GM12865 (cell line): ENCODE data around the gene TTLL7.

Experiments used
- DNase-seq: peaks from one replicate; pipeline ENCODE4 v3.0.0; 2010; ENCODE audit warnings: low read depth
- H3K4me3 ChIP-seq: 2 replicates; pipeline ENCODE4 v1.5.1; 2011; ENCODE audit warnings: mild to moderate bottlenecking, low read depth, low read length, control low read depth
- TF ChIP-seq, protein P1 (sequence below): IDR thresholded peaks from 2 replicates; pipeline ENCODE4 v1.5.1; 2011; ENCODE audit warnings: low read length, control low read depth, low read depth, inconsistent platforms; ENCODE audit not compliant: insufficient read depth; ENCODE audit errors: missing control alignments

Gene TTLL7

DNA sequence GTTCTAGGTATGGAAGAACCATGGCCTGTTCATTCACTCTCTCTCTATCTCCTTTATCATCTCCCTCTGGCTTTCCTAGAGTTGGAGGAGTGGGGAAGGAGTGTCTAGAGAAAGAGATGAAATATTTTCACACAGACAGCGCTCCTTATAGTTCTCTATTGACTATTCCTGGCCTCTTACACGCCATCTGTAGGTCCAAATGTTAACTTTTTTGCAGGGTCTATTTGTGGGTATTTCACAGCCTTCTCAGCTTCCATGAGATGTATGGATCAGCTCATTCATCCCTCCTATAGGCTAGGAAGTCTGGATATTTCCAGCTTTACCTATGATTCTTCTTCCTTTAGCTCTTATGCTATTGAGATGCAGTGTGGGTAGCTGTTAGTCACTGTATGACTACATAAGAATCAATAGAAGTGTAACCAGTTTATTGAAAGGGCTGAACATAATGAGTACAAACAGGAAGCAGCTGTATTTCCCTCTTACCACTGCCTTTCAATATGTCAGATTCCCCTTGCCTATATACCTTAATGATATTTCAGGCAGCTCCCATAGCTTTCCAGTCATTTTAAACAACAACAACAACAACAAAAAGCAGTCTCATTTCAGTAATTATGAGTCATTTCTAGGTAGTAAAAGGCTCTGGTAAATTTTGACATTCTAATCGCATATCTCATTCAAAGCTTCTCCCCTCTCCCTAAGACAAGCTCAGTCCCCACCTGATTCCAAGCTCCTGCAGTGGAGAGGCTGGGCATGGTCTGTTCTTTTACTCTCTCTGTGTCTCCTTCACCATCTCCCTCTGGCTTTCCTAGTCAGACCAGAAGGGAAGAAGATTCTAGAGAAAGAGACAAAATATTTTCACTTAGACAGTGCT, 149.5 kb downstream of the TTLL7 start:
- TF ChIP-seq, protein P1, sequence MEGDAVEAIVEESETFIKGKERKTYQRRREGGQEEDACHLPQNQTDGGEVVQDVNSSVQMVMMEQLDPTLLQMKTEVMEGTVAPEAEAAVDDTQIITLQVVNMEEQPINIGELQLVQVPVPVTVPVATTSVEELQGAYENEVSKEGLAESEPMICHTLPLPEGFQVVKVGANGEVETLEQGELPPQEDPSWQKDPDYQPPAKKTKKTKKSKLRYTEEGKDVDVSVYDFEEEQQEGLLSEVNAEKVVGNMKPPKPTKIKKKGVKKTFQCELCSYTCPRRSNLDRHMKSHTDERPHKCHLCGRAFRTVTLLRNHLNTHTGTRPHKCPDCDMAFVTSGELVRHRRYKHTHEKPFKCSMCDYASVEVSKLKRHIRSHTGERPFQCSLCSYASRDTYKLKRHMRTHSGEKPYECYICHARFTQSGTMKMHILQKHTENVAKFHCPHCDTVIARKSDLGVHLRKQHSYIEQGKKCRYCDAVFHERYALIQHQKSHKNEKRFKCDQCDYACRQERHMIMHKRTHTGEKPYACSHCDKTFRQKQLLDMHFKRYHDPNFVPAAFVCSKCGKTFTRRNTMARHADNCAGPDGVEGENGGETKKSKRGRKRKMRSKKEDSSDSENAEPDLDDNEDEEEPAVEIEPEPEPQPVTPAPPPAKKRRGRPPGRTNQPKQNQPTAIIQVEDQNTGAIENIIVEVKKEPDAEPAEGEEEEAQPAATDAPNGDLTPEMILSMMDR: no peak
- peak; percentile 44 for DNase-seq
- no peak overlapping the region for H3K4me3 ChIP-seq

DNA sequence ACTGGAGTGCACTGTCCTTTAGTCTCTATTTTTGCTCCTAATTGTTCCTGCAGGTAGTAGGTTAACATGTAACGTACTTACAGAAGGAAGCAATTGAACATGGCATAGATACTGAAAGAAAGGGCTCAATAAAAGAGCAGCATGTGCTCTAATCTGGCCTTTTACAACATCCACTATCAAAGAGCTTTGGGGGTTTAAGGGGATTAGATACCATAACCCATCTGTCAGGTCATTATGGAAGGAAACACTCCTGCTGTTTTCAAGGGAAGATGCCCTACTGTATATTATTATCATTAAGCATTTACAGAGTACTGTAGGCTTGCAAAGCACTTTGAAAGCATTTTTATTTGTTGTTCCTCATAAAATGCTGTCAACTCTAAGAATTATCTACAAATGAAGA, 152.8 kb downstream of the TTLL7 start:
- no peak for DNase-seq
- TF ChIP-seq, protein P1: no peak

DNA sequence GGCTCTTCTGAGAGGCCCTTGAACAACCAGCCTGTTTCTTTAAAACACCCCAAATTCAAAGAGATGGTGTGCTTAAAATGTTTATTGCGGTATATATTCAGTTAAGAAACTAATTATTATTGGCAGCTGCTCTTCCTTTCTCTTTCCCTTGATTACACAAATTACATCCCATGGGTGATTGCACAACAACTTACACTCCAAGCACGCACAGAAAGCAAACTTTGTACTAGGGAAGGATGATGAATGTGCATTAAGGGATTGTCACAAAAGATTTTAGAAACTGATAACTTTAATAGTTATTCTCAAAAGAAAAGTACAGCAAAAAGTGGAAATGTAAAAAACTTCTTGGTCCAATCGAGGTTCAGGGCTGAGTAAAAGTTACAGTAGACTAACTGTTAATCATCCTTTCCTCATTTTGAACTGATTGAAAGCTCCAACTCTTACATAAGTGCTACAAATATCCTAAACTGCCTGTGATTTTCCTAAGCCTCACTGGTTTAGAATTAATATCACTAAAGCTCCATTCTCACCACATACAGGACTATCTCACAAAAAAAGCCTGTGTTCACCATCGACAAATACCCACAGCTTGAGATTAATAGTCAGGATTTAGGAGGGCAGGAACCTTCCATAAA, 153.4 kb downstream of the TTLL7 start:
- DNase-seq: no peak
- H3K4me3 ChIP-seq: no peak overlapping the region
- TF ChIP-seq, protein P1: no peak

More for the DNA sequence above, 152.8 kb downstream of the TTLL7 start:
- no peak overlapping the region for H3K4me3 ChIP-seq

DNA sequence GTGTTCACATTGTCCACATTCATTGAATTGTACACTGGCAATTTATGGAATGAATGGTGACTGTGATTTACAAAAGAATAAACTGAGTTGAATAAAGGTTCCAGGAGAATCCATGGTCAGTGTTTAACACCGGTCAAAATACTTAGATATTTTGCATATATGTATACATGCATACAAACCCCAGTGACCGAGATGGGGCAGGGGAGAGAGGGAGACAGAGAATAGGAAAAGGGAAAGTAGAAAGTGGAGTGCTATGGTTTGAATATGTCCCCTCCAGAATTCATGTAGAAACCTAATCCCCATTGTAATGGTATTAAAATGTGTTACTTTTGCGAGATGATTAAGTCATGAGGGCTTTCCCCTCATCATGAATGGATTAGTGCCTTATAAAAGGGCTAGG, 154.4 kb downstream of the TTLL7 start:
- DNase-seq: no peak
- TF ChIP-seq, protein P1: no peak
- no peak overlapping the region for H3K4me3 ChIP-seq

DNA sequence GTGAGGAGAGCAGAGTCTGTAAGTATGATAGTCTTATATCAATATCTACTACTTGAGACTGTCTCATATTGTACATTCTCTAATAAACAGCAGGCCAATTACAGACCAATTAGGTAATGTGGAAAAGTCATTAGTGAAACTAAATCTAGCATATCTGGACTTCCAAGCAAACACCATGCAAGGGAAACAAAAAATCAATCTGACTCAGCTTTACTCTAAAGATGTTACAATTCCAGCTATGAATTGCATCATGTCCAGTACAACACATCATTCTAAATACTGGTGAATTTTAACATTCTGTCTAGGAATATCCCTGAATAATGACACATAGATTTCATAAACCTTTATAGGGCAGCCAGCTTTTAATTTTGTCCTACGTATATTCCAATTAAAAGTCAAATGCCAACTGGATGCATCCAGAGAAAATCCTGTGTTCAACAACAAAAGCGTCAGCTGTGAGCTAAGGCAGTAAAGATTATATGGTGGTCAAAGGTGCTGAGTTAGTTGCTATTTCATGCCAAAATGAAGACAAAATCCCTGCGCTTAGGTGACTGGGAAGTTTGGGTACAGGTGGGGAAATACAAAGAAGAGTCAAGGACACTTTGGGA, 159.3 kb downstream of the TTLL7 start:
- TF ChIP-seq, protein P1: no peak
- no peak for DNase-seq
- H3K4me3 ChIP-seq: no peak overlapping the region

DNA sequence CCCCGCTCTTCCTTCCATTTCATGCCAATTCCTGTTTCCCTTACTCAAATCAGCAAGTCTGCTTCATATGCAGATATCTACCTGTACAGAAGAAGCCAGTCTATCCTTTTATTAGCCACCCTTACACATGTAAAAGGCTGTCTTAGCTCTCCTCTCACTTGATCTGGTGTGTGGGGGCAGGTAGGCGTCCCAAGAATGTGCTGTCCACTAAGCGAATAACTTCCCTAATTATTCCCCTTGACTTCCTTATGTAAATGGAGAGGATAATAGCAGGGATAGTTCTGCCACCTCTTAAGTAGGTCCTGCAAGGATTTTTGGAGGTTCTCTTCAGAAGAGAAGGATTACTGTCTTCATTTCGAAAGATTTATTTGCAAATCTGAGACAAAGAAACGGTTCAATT, 160.4 kb downstream of the TTLL7 start:
- no peak for DNase-seq
- TF ChIP-seq, protein P1: no peak
- H3K4me3 ChIP-seq: no peak overlapping the region
